Fibroblast of mammary gland (primary cell): ENCODE data around the gene KCNQ1.

Experiments
- DNase-seq: peaks from one replicate; pipeline ENCODE4 v3.0.0-alpha.2; 2010; ENCODE audit warnings: low read depth
- H3K4me3 ChIP-seq: 2 replicates; pipeline ENCODE4 v1.5.1; 2011; ENCODE audit warnings: low read depth, mild to moderate bottlenecking, low read length, moderate library complexity; ENCODE audit not compliant: control insufficient read depth
- CTCF ChIP-seq: conservative IDR thresholded peaks from 2 replicates; pipeline ENCODE4 v1.5.1; 2011; ENCODE audit warnings: low read depth, low read length, inconsistent platforms; ENCODE audit not compliant: control insufficient read depth, insufficient read depth

The KCNQ1 gene

DNA sequence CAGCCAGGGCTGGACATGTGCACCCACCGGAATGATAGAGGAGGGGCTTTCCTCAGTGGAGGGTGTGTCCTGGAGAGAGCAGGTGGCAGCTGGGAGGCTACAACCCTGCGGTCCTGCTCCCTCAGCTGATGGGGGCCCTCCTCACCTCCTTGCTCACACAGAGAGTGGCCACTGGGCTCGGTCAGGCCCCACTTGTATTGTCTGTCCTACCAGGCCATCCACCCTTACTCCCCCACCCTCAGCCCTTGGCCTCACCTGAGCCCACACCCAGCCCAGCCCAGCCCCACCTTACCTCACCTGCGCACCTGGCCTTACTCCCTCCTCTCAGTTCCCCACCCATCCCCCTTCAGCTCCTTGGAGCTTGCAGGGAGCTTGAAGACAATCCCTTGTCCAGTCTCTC, 3.6 kb upstream of the KCNQ1 start:
- no peak for TF ChIP-seq CTCF
- DNase-seq = no peak
- no peak overlapping the region for H3K4me3 ChIP-seq

GRCh38 chr11:2442589-2442988, 2.2 kb upstream of the KCNQ1 start:
- no peak for TF ChIP-seq CTCF

DNA sequence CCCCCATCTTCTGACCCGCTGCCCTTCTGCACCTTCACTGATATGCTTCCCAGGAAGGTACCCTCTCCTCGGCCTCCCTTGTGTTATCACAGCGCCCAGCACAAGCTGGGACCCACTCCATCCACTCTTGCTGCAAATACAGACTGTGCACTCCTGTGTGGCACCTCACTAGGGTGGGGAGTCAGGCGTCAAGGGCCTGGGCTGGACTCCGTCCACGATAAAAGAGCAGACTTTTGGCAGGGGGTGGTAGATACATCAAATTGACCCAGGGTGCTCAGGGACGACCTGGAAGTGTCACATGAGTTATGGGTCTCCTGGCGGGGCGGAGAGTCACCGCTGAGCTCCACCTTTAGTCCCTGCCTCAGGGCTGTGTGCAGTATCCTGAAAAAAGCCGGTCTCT, 1.4 kb upstream of the KCNQ1 start:
- H3K4me3 ChIP-seq = no peak overlapping the region
- no peak for TF ChIP-seq CTCF
- DNase-seq = no peak

More at GRCh38 chr11:2442589-2442988, 2.2 kb upstream of the KCNQ1 start:
- DNase-seq = no peak
- H3K4me3 ChIP-seq = no peak overlapping the region

DNA sequence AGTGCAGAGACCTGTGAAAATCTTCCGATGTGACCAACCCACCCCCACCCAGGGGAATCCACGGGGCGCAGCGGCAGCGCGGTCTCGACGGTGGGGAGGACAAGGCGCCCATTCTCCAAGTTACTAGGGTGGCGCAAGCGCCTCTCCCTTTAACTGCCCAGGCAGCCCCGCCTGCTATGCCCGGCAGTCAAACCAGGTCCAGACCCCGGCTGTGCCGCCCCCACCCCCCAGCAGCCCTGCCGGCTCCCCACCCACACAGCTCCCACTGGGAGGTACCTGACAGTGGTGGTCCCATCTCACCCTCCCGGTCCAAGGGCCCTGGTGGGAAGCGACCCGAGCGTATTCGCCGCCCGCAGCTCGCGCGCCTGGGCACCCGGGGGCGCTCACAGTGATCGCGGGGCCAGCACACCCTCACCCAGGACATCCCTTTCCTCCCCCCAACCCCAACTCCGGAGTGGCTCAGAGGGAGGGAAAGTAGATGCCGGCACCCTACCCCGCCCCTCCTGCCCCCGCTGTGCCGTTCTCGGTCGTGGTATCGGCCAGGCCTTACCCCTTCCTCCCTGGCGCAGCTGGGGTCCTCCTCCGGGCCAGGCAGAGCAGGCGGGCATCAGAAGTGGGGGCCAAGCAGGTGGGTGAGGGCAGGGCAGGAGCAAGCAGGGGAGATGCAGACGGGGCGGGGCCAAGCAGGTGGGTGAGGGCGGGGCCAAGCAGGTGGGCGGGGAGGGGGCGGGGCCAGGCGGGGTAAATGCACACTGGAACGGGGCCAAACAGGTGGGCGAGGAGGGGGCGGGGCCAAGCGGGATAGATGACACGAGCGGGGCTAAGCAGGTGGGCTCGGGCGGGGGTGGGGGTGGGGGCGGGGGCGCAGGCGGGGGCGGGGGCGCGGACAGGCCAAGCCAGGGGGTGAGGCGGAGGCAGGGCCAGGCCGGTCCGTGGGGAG, 657 bp upstream of the KCNQ1 start, which contains the start of gene TRPM5:
TSS of gene TRPM5 (minus strand) at position 634 of the 940 bp plus-strand sequence. CDS start 21,478 bp downstream, outside the sequence.
- DNase-seq = no peak
- TF ChIP-seq CTCF = no peak
- no peak within 1 kb of the TSS for H3K4me3 ChIP-seq

- no peak overlapping the region for H3K4me3 ChIP-seq
- no peak for DNase-seq
Measured at GRCh38 chr11:2445746-2446551, 1.1 kb downstream of the KCNQ1 start.

More at GRCh38 chr11:2445746-2446551, 1.1 kb downstream of the KCNQ1 start:
- TF ChIP-seq CTCF = no peak
